CD4-positive, alpha-beta T cell treated with Interleukin-12 subunit alpha and Interleukin-12 subunit beta, for 1 hour (primary cell): ENCODE measurements around the gene SIDT1.
"Not testable (repeated sequence)": the region's sequence is repeated elsewhere in the genome, so short reads cannot be mapped to it uniquely, and the experiment has no call there.

Source experiments
- DNase-seq: peaks from one replicate; pipeline ENCODE4 v3.0.0-alpha.2; 2020

Gene SIDT1

DNA sequence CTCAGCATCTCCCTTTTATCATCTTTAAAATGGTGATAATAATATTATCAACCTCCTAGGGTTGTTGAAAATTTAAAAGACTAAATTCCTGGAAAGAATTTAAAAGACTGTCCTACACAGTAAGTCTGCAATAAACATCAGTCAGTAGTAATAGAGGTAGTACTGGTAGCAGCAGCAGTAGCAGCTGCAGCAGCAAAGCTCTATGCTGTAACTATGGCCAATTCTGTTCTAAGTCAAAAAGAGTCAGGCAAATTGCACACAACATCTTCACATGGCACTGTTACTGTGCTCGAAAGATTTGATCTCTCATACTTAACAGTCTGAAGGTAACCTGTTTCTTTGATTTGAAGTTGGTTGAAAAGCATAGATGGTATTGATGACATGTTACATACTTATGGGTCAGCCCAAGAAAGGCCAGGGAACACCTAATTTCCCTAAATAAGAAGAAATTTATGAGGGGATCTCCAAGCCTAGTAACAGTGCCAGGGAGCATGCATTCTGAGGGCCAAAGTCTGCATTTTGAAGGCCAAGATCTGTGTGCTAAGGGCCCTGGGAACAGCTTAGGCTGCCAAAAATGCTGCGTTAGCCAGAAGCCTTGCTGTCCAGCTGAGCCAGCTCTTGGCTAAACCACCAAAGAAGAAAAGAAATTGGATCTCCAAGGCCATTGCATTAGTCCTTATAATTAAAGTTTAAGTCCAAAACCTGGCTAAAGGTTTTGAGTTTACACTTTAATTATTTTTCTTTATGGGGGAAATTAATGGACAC, 68.2 kb downstream of the SIDT1 start:
- no peak for DNase-seq

DNA sequence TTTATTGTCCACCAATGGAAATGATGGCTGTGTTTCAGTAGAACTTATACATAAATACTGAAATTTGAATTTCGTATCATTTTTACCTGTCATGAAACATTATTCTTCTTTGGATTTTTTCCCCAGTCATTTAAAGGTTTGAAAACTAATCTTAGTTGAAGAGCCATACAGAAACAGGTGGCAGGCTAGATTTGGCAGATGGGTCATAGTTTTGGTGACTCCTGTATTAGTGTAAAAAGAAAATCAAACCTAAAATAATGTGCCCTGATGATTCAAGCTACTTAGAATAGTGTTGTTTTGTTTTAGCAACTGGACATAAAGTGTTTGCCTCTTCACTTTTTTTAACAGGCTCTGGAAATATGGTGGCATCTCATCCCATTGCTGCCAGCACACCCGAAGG, 68.9 kb downstream of the SIDT1 start:
- no peak for DNase-seq

DNA sequence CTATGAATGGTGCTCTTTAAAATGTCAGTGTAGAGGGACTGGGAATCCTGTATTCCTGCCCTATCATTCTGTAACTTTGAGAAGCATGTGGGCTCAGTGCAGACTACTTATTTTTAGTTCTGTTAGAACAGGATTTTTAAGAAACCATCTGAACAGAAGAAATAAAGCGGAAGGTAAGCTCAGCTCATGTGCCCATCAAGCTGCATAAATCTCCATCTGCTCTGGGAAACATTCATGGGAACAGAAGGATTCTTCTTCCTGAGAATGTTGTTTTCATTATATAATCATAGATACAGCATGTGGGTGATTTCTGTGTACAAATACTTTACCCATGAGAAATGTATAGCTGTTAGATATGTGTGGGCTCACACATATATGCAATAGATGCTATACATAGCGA, 69.9 kb downstream of the SIDT1 start:
- DNase-seq: no peak

DNA sequence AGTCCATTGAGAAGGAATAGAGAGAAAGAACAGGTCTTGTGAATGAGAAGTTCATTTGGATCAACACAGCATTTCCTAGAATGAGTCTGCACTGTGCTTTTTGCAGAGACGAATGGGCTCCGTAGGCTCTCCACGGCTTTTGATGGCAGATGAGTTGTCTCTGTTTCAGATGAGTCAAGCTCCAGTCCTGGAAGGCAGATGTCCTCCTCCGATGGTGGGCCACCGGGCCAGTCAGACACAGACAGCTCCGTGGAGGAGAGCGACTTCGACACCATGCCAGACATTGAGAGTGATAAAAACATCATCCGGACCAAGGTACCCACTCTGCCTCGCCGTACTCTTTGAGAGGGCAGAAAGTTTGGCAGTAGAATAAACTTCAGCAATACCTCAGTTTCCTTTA, 70.5 kb downstream of the SIDT1 start:
- DNase-seq: no peak

DNA sequence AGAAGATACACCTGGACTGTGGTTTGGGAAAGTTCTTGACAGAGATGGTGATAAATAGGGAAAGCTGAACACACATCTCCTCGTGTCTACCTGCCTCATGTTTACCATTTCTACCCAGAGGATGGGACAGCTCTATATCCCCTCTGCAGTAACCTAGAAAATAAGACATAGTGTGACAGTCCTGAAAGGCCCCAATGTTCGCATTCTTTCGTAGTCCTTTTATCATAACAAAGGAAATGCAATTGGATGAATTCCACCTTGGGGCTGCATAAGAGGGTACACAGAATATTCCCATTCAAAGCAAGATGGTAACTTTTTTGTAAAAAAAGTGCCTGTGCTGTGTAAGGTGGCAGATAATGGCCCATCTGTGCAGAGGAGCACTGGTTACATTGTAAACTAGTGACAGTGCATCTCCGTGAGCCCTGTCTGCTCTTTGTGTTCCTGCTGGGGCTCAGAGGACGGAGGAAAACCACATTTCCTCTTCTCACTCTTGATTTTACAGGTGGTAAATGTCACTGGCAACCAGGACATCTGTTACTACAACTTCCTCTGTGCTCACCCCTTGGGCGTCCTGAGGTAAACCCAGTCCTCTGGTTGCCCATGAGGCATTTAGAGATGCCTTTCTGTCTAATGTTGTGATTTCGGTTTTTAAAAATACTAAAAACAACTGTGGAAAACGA, 74.3 kb downstream of the SIDT1 start:
- peak; percentile 39 for DNase-seq

DNA sequence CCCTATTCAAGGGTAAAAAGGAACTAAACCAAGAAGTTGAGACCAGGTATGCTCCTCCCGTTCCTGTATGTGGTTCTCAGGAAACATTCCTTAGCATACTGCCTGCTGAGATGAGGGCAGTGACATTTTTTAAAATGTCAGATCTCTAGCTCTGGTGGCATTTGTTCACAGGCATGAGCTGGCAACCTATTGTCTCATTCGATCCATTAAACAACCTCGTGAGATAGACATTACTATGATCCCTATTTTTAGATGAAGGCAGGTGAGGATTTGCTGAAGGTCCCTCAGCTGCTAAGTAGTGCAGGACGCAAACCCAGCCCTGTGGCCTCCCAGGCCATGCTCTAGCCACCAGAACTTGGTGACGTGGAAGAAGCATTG, 74.9 kb downstream of the SIDT1 start:
- DNase-seq: no peak

DNA sequence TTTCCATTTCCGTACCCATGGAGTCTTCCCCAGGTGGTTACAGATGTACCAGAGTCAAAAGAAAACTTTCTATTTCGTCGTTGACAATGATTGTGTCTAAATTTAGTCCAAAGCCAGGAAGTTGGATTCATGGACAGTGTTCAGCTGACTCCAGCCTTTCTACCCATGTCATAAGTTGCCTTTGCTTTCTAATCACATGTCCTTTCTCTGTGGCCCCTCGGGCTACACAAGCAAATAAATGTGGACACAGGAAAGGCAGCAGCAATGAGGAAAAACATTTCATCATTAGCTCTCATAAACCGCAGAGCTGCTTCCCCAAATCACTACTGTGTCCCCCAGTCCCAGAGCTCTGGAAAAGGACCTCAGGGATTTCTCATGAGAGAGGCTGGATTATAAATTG, 82.0 kb downstream of the SIDT1 start:
- no peak for DNase-seq

DNA sequence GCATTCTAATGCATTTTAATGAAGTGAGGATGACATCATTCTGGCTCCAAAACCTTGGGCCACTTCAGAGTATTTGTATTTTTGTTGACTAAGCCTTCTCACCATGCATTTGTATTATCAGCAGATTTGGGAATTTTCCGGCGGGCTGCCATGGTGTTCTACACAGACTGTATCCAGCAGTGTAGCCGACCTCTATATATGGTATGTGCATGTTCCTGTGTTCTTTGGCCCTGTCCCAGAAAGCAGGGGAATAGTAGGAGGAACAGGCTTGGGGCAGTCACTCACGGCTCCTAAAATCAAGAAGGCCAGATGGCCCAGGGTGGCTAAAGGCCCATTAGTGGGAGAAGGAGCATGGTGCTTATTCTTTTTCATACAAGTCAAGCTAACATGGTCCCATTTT, 83.6 kb downstream of the SIDT1 start:
- no peak for DNase-seq

DNA sequence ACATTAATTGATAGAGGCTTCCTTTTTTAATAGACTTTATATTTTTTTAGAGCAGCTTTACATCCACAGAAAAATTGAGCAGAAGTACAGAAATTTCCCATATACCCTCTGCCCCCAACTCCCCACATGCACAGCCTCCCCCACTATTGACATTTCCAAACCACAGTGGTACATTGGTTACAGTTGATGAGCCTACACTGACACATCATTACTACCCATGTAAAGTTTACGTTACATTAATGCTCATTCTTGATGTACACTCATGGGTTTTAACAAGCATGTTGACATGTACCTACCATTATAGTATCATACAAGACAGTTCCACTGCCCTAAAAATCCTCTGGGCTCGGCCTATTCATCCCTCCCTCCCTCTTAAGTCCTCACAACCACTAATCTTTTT, 85.4 kb downstream of the SIDT1 start:
- no peak for DNase-seq

DNA sequence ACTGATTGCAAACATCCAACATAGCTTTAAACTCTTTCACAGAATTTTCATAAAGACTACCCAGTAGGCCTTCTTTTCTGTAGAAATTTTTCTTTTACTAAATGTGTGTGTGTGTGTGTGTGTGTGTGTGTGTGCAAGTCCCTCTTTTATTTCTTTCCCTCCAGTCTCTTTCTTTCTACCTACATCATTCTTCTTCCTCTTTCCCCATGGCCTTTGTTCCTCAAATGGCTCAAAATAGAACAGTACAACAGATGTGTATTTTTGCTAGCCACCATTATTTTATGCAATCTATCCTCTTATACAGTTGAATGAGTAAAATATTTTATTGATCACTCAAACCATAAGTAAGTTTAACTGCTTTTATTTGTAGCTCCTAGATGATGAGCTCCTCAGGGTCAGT, 87.7 kb downstream of the SIDT1 start:
- DNase-seq: no peak

DNA sequence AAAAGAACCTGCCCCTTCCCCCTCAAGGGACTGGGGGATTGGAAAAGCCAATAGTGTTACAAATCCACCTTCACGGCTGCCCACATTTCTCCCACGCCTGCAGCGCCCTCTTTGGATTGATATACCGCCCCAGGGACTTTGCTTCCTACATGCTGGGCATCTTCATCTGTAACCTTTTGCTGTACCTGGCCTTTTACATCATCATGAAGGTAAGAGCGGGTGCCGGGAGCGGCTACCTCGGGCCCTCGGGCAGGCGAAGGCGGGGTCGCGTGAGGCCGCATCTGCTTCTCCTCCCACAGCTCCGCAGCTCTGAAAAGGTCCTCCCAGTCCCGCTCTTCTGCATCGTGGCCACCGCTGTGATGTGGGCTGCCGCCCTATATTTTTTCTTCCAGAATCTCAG, 91.0 kb downstream of the SIDT1 start:
- DNase-seq: no peak

DNA sequence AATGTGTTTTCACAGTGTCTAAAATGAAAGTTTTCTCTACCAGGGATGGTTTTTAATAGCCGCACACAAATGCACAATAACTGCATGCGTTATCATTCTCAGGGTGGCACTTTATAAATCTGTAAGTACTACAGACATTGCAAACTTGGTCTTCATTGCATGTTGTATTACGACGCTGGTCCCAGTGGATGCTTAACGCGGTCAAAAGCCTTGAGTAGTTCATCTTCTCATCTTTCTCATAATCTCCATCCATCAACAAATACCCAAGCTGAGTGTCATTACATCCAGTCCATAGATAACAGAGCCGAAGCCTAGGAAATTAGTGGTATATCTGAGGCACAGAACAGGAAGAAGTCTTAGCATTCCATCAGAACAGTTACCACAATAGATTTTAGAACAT, 91.5 kb downstream of the SIDT1 start:
- no peak for DNase-seq

DNA sequence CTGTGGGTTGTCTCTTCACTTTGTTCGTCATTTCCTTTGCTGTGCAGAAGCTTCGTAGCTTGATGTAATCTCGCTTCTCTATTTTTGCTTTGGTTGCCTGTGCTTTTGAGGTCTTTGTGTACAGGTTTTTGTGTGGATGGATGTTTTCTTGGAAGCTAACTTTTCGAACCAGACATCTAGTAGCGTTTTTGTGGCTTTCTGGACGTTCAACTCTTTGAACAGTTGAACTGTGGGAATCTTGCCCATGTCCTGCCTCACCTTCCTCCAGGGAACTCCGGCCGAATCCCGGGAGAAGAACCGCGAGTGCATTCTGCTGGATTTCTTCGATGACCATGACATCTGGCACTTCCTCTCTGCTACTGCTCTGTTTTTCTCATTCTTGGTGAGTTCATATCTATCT, 93.5 kb downstream of the SIDT1 start:
- no peak for DNase-seq

DNA sequence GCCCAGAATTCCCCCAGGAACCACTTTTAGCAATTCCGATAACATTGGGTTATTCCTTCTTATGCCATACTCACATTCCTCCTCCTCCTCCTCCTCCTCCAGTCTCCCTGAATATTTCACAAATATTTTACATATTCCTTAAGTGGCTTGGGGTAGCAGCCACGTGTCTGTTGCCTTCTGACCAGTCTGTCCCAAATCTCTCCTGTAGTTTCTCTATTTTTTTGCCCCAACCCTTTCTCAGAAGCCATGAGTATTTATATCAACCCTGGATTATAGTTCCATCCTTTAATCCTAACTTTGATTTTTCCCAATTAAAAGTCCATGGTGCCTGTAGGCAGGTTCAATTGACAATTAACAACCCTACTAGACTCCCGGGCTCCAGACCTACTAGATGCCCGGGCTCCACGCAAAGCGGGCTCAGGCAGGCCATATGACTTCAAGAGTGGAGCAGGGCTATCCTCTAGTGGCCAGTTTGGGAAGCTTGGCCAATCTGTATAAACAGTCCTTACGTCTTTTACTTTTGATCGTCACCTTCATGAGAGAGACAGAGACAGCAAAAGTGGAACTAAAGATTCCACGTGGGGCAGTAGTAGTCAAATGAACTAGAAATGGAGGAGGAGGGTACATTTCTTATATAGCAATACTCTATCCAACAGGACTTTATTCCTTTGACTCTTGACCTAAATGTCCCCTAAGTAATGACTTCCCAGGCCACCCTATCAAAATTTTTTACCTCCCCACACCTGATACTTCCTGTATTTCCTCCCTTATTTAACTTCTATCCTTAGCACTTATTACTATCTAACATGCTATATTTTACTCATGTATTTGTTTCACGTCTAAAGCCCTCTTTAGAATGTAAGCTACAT, 94.4 kb downstream of the SIDT1 start:
- DNase-seq: peak; percentile 31

DNA sequence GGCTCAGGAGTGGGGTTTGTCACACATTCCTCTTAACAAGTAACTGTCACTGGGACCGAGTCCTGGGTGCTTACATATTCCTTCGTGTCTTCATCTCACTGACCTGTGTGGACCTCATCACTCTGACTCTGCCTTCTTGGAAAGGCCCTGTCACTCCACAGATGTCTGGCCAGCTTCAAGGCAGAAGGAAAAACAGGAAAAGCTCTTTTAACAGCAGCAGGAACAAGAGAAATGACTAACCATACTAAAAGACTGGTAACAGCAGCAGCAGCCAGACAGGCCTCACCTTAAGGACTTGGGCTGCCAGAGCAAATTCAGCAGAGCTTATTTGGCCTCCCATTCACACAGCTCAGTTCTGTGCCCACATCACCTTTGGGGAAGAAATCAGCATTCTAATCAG, 96.0 kb downstream of the SIDT1 start:
- no peak for DNase-seq

DNA sequence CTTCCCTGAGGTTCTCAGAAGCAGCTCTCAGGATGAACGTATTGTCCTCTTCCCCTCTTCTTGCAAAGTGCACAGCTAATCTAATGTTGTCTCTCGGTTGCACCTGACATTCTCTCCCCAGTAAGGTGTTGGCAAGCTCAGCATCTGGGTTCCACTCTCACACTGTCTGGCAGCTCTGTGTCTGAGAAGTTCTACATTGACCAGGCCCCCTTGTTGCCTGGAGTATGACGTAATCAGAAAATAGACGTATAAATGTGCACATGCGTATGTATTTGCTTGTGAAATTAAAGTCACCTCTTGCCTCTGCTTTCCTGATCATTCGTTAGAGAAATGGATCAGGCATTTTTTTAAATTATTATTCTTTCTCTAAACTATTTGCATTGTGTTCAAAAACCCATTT, 96.4 kb downstream of the SIDT1 start:
- DNase-seq: no peak

DNA sequence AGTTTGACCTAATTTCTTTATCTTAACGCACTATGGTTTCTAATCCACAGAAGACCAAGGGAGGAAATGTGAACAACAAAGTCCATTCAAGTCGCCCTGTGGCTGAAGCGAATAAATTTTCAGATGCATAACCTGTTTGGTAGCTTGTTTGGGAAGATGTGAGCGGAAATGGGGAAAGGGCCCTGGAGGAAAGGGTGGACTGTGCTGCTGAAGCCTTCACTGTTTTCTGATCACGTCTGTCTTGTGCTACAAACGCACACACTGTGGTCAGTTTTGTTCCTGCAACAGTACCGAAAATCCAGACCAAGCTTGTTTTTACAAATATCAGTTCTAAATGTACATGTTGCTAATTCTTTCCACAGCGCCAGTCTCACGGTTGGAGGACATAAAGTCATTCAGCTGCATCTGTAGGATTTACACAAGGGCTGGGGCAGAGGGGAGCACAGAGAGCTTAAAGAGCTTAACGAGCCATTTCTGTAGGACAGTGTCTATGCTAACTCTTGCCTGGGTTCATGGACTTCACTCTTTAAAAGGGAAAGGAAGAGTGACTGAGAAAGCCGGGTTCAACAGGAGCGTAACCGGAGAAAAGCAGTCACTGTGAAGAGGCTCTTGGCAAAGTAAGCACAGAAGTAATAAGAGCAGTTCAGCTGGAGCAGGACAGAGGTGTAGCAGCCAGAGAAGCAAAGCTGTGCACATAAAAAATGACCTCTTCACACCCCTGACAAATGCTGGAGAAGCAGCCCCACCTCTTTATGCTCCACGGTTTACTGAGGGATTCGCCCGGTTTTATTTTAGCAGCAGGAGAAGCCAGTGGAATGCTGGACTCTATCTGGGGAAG, 97.4 kb downstream of the SIDT1 start:
- DNase-seq: no peak

DNA sequence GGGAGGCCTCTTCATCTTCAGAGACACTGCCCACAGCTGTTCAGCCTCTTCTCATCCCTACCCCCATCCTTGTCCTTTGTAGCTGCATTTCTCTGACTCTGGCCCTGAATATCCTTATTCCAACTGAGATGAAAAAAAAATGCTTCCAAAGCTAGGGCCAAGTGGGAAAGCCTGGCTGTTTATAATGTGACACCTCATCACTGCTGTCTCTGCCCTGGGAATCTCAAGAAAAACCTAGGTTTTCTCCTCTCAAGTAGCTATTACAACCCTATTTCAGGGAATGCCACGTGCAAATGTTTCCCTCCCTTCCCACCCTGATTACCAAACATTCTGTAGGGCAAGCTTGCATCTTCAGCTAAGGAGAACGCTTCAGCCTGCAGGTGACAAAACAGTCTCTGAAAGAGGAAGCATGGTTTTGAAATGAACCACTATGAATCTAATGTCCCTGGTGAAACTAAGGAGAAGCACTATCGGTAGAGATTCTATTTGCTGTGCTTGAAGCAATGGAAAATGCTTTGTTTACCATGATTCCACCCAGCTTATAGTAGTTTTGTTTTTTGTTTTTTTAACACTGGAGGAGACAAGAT, 98.7 kb downstream of the SIDT1 start:
- DNase-seq: no peak

DNA sequence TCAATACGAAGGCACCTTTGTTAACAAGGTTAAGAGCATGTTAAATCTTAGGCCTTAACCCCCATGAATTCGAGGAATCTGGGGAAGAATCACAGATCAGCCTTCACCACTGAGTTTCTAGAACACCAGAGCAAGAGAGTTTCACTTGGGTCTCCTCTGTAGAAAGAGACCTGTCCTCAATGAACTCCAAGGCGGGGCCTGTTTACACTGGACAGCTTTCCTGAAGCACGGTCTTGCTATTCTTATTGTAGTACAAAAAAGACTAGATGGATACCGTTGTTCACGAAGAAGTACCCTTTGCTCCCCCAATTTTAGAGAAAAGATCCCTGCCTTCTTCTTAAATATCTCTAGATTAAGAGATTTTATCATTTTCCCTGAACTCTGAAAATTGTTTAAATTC, 99.2 kb downstream of the SIDT1 start:
- no peak for DNase-seq

DNA sequence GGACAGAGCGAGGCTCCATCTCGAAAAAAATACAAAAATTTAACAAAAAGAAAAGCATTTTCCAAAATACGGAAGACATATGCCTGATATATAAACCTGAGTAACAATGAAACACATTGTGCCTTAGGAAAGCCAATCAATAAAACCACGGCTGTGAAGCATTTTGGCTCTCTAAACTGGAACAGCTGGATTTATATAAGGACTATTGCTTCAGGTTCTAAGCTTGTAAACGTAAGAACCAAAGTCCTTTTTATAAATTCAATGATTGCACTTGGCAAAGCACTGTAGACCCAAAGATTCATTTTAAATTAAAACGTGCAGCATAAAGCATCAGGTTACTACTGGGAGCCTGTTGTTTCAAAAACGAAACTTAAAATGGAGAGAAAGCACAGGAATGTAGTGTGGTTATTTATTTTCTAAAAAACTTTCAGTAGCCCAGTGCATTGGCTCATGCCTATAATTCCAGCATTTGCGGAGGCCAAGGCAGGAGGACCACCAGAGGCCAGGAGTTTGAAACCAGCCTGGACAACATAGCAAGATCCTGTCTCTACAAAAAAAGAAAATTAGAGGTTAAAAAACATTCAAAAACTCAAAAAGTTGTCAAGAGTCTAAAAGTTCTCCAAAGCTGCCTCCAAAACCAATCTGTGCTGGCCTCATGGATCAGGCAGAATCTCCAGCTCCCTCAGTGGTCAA, 102.6 kb downstream of the SIDT1 start:
- no peak for DNase-seq

DNA sequence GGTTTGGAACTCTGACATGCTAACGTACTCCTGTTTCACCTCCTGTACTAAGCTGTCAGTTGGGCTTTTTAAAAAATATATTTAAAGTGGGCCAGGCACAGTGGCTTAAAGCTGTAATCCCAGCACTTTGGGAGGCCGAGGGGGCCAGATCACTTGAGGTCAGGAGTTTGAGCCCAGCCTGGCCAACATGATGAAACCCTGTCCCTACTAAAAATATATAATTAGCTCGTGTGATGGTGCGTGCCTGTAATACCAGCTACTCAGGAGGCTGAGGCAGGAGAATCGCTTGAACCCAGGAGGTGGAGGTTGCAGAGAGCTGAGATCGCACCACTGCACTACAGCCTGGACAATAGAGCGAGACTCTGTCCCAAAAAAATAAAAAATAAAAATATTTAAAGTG, 103.7 kb downstream of the SIDT1 start:
- DNase-seq: not testable (repeated sequence)

DNA sequence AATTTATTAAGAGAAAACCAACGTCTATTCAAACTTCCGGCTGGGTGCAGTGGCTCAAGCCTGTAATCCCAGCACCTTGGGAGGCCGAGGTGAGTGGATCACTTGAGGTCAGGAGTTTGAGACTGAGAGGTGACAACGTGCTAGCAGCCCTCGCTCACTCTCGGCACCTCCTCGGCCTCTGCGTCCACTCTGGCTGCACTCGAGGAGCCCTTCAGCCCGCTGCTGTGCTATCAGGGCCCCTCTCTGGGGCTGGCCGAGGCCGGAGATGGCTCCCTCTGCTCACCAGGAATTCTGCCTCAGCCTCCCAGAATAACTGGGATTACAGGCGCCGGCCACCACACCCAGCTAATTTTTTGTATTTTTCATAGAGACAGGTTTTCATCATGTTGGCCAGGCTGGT, 105.4 kb downstream of the SIDT1 start:
- DNase-seq: no peak
